SK-N-SH (cell line): ENCODE data around the gene FRMPD4.

ENCODE experiments used
- POLR2AphosphoS5 ChIP-seq: IDR thresholded peaks from 2 replicates; pipeline ENCODE4 v1.6.1; 2012; ENCODE audit warnings: low read depth, low read length
- TF ChIP-seq, protein P1 (sequence below): fragments of 200-600 bp; sonication (generic); IDR thresholded peaks from 2 replicates; pipeline ENCODE4 v1.6.1; 2017; ENCODE audit warnings: antibody characterized with exemption, mild to moderate bottlenecking, moderate library complexity
- TF ChIP-seq, protein P2 (sequence below): fragments of 150-350 bp; IDR thresholded peaks from 2 replicates; pipeline ENCODE4 v1.6.1; 2017; ENCODE audit warnings: antibody characterized with exemption, low read length, low read depth, borderline replicate concordance

DNA sequence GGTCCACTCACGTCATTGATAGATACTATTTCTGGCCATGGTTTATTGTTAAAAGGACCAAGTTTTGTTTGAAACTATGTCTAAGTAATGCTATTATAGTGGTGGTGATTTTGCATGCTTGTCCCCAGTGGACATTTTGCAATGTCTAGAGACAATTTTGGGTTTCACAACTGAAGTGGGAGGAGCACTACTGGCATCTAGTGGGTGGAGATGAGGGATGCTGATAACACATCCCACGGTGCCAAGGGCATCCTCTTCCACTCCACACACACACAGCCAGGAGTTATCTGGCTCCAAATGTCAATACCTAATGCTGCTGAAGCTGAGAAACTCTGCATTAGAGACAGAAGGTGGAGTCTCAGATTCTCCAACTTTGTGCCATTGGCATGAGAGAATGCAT, 131.2 kb downstream of the FRMPD4 start:
- TF ChIP-seq, protein P1, sequence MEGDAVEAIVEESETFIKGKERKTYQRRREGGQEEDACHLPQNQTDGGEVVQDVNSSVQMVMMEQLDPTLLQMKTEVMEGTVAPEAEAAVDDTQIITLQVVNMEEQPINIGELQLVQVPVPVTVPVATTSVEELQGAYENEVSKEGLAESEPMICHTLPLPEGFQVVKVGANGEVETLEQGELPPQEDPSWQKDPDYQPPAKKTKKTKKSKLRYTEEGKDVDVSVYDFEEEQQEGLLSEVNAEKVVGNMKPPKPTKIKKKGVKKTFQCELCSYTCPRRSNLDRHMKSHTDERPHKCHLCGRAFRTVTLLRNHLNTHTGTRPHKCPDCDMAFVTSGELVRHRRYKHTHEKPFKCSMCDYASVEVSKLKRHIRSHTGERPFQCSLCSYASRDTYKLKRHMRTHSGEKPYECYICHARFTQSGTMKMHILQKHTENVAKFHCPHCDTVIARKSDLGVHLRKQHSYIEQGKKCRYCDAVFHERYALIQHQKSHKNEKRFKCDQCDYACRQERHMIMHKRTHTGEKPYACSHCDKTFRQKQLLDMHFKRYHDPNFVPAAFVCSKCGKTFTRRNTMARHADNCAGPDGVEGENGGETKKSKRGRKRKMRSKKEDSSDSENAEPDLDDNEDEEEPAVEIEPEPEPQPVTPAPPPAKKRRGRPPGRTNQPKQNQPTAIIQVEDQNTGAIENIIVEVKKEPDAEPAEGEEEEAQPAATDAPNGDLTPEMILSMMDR, result no peak
- no peak for TF ChIP-seq POLR2AphosphoS5
- TF ChIP-seq, protein P2, sequence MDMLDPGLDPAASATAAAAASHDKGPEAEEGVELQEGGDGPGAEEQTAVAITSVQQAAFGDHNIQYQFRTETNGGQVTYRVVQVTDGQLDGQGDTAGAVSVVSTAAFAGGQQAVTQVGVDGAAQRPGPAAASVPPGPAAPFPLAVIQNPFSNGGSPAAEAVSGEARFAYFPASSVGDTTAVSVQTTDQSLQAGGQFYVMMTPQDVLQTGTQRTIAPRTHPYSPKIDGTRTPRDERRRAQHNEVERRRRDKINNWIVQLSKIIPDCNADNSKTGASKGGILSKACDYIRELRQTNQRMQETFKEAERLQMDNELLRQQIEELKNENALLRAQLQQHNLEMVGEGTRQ, result no peak
